T-helper 1 cell treated with Interleukin-12 subunit alpha and Interleukin-12 subunit beta and Interleukin-4 antibody, amounts not matched to agents 30 ng/mL and 1 ng/mL, for 36 hours (primary cell): ENCODE measurements around the gene SORBS2. TPM values are rescaled to one million over a fixed set of nuclear protein-coding genes. Genes with fewer than 3 reads are reported as not detected.
"Not testable (repeated sequence)": the region's sequence is repeated elsewhere in the genome, so short reads cannot be mapped to it uniquely, and the experiment has no call there.

Source experiments
- intact Hi-C: fragments of 100-400 bp; cut with micrococcal nuclease; formaldehyde crosslinking; loops from one replicate; pipeline ENCODE4 v1.15.1; 2024
- total RNA-seq: library from RNA; stranded (reverse); gene quantifications from 2 replicates; pipeline ENCODE4 v1.2.3, GENCODE V29; 2022

The SORBS2 gene
- total RNA-seq, 1 donor from 2014 or later: not detected

GRCh38 chr4:185566425-185566824, 245.6 kb downstream of the SORBS2 start:
- intact Hi-C loops: no loop called here

GRCh38 chr4:185565696-185566095, 246.3 kb downstream of the SORBS2 start:
- intact Hi-C loops: no loop called here

GRCh38 chr4:185564349-185564748, 247.6 kb downstream of the SORBS2 start:
- intact Hi-C loops: no loop called here

GRCh38 chr4:185562531-185562930, 249.5 kb downstream of the SORBS2 start:
- intact Hi-C loops: no loop called here

- intact Hi-C loops: no loop called here
These were observed 251.7 kb downstream of the SORBS2 start for GRCh38 chr4:185560316-185560715.

- intact Hi-C loops: no loop called here
These were observed 252.1 kb downstream of the SORBS2 start for GRCh38 chr4:185559915-185560281.

GRCh38 chr4:185559251-185559914, 252.6 kb downstream of the SORBS2 start:
- intact Hi-C loops: not testable (repeated sequence)

GRCh38 chr4:185554365-185555126, 257.4 kb downstream of the SORBS2 start:
- intact Hi-C loops: no loop called here

GRCh38 chr4:185552254-185552653, 259.7 kb downstream of the SORBS2 start:
- intact Hi-C loops: no loop called here

GRCh38 chr4:185550933-185551332, 261.1 kb downstream of the SORBS2 start:
- intact Hi-C loops: no loop called here

- intact Hi-C loops: no loop called here
These were observed 262.8 kb downstream of the SORBS2 start for GRCh38 chr4:185549095-185549639.

- intact Hi-C loops: no loop called here
These were observed 263.4 kb downstream of the SORBS2 start for GRCh38 chr4:185548587-185548986.

- intact Hi-C loops: no loop called here
These were observed 265.7 kb downstream of the SORBS2 start for GRCh38 chr4:185546335-185546734.

GRCh38 chr4:185542626-185543315, 269.2 kb downstream of the SORBS2 start:
- intact Hi-C loops: no loop called here

- intact Hi-C loops: no loop called here
These were observed 270.7 kb downstream of the SORBS2 start for GRCh38 chr4:185541251-185541727.

GRCh38 chr4:185540487-185541120, 271.4 kb downstream of the SORBS2 start:
- intact Hi-C loops: no loop called here

GRCh38 chr4:185540040-185540439, 272.0 kb downstream of the SORBS2 start:
- intact Hi-C loops: no loop called here

- intact Hi-C loops: no loop called here
These were observed 273.2 kb downstream of the SORBS2 start for GRCh38 chr4:185538806-185539205.

GRCh38 chr4:185536411-185536709, 275.6 kb downstream of the SORBS2 start:
- intact Hi-C loops: no loop called here

GRCh38 chr4:185535612-185536410, 276.2 kb downstream of the SORBS2 start:
- intact Hi-C loops: no loop called here
